ENCODE measurements around the gene CHST8.
"Not testable (repeated sequence)": the region's sequence is repeated elsewhere in the genome, so short reads cannot be mapped to it uniquely, and the experiment has no call there.

Gene CHST8

GRCh38 chr19:33602576-33603204, 19.1 kb upstream of the CHST8 start:
- H3K27me3 ChIP-seq (ENCODE audit: control insufficient read depth in 1 of 2, insufficient read depth in 2 of 2, low read length in 2 of 2): no peaks in the 10 kb centered on the region
- H3K9ac ChIP-seq (ENCODE audit: low read length): no peak overlapping the region
- H3K36me3 ChIP-seq (ENCODE audit: insufficient read depth, low read length): no peaks in the 10 kb centered on the region
- H3K4me3 ChIP-seq (ENCODE audit: low read depth in 1 of 2, low read length in 2 of 2): no peak overlapping the region
- H3K4me1 ChIP-seq (ENCODE audit: insufficient read depth, low read length): no peaks in the 10 kb centered on the region
- peaks cover 18% of the 10 kb centered on the region for H3K9me3 ChIP-seq (ENCODE audit: low read length)
- no peak overlapping the region for H3K27ac ChIP-seq (ENCODE audit: low read depth, low read length)

- H3K4me3 ChIP-seq (ENCODE audit: low read depth in 1 of 2, low read length in 2 of 2): no peak overlapping the region
- H3K9me3 ChIP-seq (ENCODE audit: low read length): peaks cover 18% of the 10 kb centered on the region
Observed at GRCh38 chr19:33603377-33603776, 18.4 kb upstream of the CHST8 start.

GRCh38 chr19:33604651-33605050, 17.1 kb upstream of the CHST8 start:
- Histone ChIP-seq H3K9me3 (ENCODE audit: low read length) (peaks cover 18% of the 10 kb centered on the region), H3K4me1 (ENCODE audit: insufficient read depth, low read length) (no peaks in the 10 kb centered on the region), H3K9ac (ENCODE audit: low read length) (no peak overlapping the region), H3K27ac (ENCODE audit: low read depth, low read length) (no peak overlapping the region), H3K27me3 (ENCODE audit: control insufficient read depth in 1 of 2, insufficient read depth in 2 of 2, low read length in 2 of 2) (no peaks in the 10 kb centered on the region), H3K36me3 (ENCODE audit: insufficient read depth, low read length) (no peaks in the 10 kb centered on the region), H3K4me3 (ENCODE audit: low read depth in 1 of 2, low read length in 2 of 2) (no peak overlapping the region)

More at GRCh38 chr19:33603377-33603776, 18.4 kb upstream of the CHST8 start:
- Histone ChIP-seq H3K9ac (ENCODE audit: low read length) (no peak overlapping the region), H3K27me3 (ENCODE audit: control insufficient read depth in 1 of 2, insufficient read depth in 2 of 2, low read length in 2 of 2) (no peaks in the 10 kb centered on the region), H3K27ac (ENCODE audit: low read depth, low read length) (no peak overlapping the region), H3K4me1 (ENCODE audit: insufficient read depth, low read length) (no peaks in the 10 kb centered on the region), H3K36me3 (ENCODE audit: insufficient read depth, low read length) (no peaks in the 10 kb centered on the region)

DNA sequence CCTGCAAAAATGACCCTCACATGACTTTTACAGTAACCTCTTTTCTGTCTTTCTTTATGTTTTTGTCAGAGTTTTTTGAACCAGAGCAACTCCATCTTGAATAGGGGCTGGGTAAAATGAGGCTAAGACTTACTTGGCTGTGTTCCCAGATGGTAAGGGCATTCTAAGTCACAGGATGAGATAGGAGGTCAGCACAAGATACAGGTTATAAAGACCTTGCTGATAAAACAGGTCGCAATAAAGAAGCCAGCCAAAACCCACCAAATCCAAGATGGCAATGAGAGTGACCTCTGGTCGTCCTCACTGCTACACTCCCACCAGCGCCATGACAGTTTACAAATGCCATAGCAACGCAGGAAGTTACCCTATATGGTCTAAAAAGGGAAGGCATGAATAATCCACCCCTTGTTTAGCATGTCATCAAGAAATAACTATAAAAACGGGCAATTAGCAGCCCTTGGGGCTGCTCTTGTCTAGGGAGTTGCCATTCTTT, 15.9 kb upstream of the CHST8 start:
- H3K4me1 ChIP-seq (ENCODE audit: insufficient read depth, low read length); H3K9ac ChIP-seq (ENCODE audit: low read length): not testable (repeated sequence)
- peaks cover 15% of the 10 kb centered on the region for H3K9me3 ChIP-seq (ENCODE audit: low read length)

GRCh38 chr19:33606556-33606955, 15.2 kb upstream of the CHST8 start:
- no peaks in the 10 kb centered on the region for H3K36me3 ChIP-seq (ENCODE audit: insufficient read depth, low read length)
- H3K9ac ChIP-seq (ENCODE audit: low read length): no peak overlapping the region
- H3K27ac ChIP-seq (ENCODE audit: low read depth, low read length): no peak overlapping the region
- H3K27me3 ChIP-seq (ENCODE audit: control insufficient read depth in 1 of 2, insufficient read depth in 2 of 2, low read length in 2 of 2): no peaks in the 10 kb centered on the region
- H3K9me3 ChIP-seq (ENCODE audit: low read length): peaks cover 8% of the 10 kb centered on the region
- no peaks in the 10 kb centered on the region for H3K4me1 ChIP-seq (ENCODE audit: insufficient read depth, low read length)
- H3K4me3 ChIP-seq (ENCODE audit: low read depth in 1 of 2, low read length in 2 of 2): no peak overlapping the region

More for the DNA sequence above, 15.9 kb upstream of the CHST8 start:
- not testable (repeated sequence) for H3K27ac ChIP-seq (ENCODE audit: low read depth, low read length); H3K27me3 ChIP-seq (ENCODE audit: control insufficient read depth in 1 of 2, insufficient read depth in 2 of 2, low read length in 2 of 2); H3K36me3 ChIP-seq (ENCODE audit: insufficient read depth, low read length); H3K4me3 ChIP-seq (ENCODE audit: low read depth in 1 of 2, low read length in 2 of 2)

DNA sequence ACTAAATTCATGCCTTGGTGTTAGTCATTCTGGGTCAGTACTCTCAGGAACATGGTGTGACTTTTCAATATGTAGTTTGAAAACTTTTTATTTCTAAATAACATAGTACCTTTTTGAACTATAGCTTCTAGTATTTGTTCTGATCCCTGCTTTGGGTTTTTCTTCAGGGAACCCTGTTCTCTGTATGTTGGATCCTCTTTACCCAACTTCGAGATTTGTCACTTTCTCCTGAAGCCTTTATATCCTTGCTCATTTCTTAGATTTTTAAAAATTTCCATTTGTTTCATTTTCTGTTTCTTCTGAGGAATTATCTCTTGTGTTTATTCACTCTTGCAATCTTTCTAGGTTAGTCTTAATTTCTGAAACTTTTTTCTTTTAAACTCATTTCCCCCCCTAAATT, 12.4 kb upstream of the CHST8 start:
- H3K9ac ChIP-seq (ENCODE audit: low read length): no peak overlapping the region
- H3K27me3 ChIP-seq (ENCODE audit: control insufficient read depth in 1 of 2, insufficient read depth in 2 of 2, low read length in 2 of 2): no peaks in the 10 kb centered on the region
- H3K4me3 ChIP-seq (ENCODE audit: low read depth in 1 of 2, low read length in 2 of 2): no peak overlapping the region
- no peaks in the 10 kb centered on the region for H3K9me3 ChIP-seq (ENCODE audit: low read length)
- no peak overlapping the region for H3K27ac ChIP-seq (ENCODE audit: low read depth, low read length)
- H3K4me1 ChIP-seq (ENCODE audit: insufficient read depth, low read length): no peaks in the 10 kb centered on the region
- H3K36me3 ChIP-seq (ENCODE audit: insufficient read depth, low read length): no peaks in the 10 kb centered on the region

DNA sequence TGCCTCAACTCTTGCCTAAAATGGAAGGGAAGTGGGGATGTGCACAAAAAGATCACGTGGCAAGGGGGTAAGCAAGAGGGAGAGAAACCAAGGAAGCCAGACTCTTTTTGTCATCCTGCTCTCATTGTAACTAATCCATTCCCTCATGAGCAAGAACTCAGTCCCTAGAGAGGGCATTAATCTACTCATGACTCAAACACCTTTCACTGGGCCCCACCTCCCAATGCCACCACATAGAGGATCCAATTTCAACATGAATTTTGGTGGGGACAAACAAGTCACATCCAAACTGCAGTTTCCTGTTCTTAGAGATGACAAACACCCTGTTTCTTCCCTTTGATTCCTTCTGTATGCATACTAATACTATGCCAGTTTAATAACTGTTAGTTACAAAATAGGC, 11.2 kb upstream of the CHST8 start:
- Histone ChIP-seq H3K27ac (ENCODE audit: low read depth, low read length) (no peak overlapping the region), H3K36me3 (ENCODE audit: insufficient read depth, low read length) (no peaks in the 10 kb centered on the region), H3K27me3 (ENCODE audit: control insufficient read depth in 1 of 2, insufficient read depth in 2 of 2, low read length in 2 of 2) (no peaks in the 10 kb centered on the region), H3K9me3 (ENCODE audit: low read length) (no peaks in the 10 kb centered on the region), H3K4me3 (ENCODE audit: low read depth in 1 of 2, low read length in 2 of 2) (no peak overlapping the region), H3K4me1 (ENCODE audit: insufficient read depth, low read length) (no peaks in the 10 kb centered on the region), H3K9ac (ENCODE audit: low read length) (no peak overlapping the region)

- Histone ChIP-seq H3K27me3 (ENCODE audit: control insufficient read depth in 1 of 2, insufficient read depth in 2 of 2, low read length in 2 of 2) (no peaks in the 10 kb centered on the region), H3K4me1 (ENCODE audit: insufficient read depth, low read length) (no peaks in the 10 kb centered on the region), H3K9ac (ENCODE audit: low read length) (no peak overlapping the region), H3K36me3 (ENCODE audit: insufficient read depth, low read length) (no peaks in the 10 kb centered on the region), H3K9me3 (ENCODE audit: low read length) (no peaks in the 10 kb centered on the region), H3K4me3 (ENCODE audit: low read depth in 1 of 2, low read length in 2 of 2) (no peak overlapping the region), H3K27ac (ENCODE audit: low read depth, low read length) (no peak overlapping the region)
Observed at GRCh38 chr19:33612928-33613619, 8.7 kb upstream of the CHST8 start.

DNA sequence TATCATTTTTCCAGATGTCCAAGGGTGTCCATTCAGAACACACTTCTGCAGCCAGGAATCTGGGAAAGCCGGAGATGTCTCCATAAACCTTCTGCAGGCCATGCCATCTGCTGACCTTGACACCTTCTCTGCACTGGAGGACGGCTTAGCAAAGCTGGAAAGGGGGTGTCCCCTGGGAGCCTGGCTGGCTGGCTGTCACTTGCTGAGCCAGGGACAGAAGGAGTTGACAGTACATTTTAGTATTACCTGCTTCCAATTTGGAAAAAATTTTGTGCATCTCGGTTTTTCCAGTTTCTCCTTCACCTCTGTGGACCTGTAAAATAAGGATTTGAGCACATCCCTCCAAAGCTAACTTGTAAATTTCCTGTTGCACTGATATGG, 8.1 kb upstream of the CHST8 start:
- H3K4me3 ChIP-seq (ENCODE audit: low read depth in 1 of 2, low read length in 2 of 2): no peak overlapping the region
- H3K9me3 ChIP-seq (ENCODE audit: low read length): no peaks in the 10 kb centered on the region
- H3K36me3 ChIP-seq (ENCODE audit: insufficient read depth, low read length): no peaks in the 10 kb centered on the region
- no peak overlapping the region for H3K27ac ChIP-seq (ENCODE audit: low read depth, low read length)
- H3K27me3 ChIP-seq (ENCODE audit: control insufficient read depth in 1 of 2, insufficient read depth in 2 of 2, low read length in 2 of 2): no peaks in the 10 kb centered on the region
- H3K9ac ChIP-seq (ENCODE audit: low read length): no peak overlapping the region
- H3K4me1 ChIP-seq (ENCODE audit: insufficient read depth, low read length): no peaks in the 10 kb centered on the region

- Histone ChIP-seq H3K36me3 (ENCODE audit: insufficient read depth, low read length) (no peaks in the 10 kb centered on the region), H3K4me3 (ENCODE audit: low read depth in 1 of 2, low read length in 2 of 2) (no peak overlapping the region), H3K4me1 (ENCODE audit: insufficient read depth, low read length) (no peaks in the 10 kb centered on the region), H3K9me3 (ENCODE audit: low read length) (no peaks in the 10 kb centered on the region), H3K27me3 (ENCODE audit: control insufficient read depth in 1 of 2, insufficient read depth in 2 of 2, low read length in 2 of 2) (peaks cover 0 to 9% of the 10 kb centered on the region in 2 donors), H3K27ac (ENCODE audit: low read depth, low read length) (no peak overlapping the region), H3K9ac (ENCODE audit: low read length) (no peak overlapping the region)
Observed at GRCh38 chr19:33616346-33616745, 5.4 kb upstream of the CHST8 start.

- Histone ChIP-seq H3K27ac (ENCODE audit: low read depth, low read length) (no peak overlapping the region), H3K4me3 (ENCODE audit: low read depth in 1 of 2, low read length in 2 of 2) (no peak overlapping the region), H3K36me3 (ENCODE audit: insufficient read depth, low read length) (no peaks in the 10 kb centered on the region), H3K9me3 (ENCODE audit: low read length) (no peaks in the 10 kb centered on the region), H3K4me1 (ENCODE audit: insufficient read depth, low read length) (no peaks in the 10 kb centered on the region), H3K9ac (ENCODE audit: low read length) (no peak overlapping the region), H3K27me3 (ENCODE audit: control insufficient read depth in 1 of 2, insufficient read depth in 2 of 2, low read length in 2 of 2) (peaks cover 0 to 12% of the 10 kb centered on the region in 2 donors)
Observed at GRCh38 chr19:33616857-33617256, 4.9 kb upstream of the CHST8 start.

DNA sequence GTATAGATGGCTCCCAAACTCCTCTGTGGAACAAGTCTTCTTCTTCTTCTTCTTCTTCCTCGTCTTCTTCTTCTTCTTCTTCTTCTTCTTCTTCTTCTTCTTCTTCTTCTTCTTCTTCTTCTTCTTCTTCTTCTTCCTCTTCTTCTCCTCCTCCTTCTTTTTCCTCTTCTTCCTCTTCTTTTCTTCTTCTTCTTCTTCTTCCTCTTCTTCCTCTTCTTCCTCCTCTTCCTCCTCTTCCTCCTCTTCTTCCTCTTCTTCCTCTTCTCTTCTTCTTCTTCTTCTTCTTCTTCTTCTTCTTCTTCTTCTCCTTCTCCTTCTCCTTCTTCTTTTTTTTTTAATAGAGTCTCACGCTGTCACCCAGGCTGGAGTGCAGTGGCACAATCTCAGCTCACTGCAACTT, 3.4 kb upstream of the CHST8 start:
- peaks cover 0 to 27% of the 10 kb centered on the region in 2 donors for H3K27me3 ChIP-seq (ENCODE audit: control insufficient read depth in 1 of 2, insufficient read depth in 2 of 2, low read length in 2 of 2)
- H3K27ac ChIP-seq (ENCODE audit: low read depth, low read length); H3K4me1 ChIP-seq (ENCODE audit: insufficient read depth, low read length); H3K4me3 ChIP-seq (ENCODE audit: low read depth in 1 of 2, low read length in 2 of 2); H3K9ac ChIP-seq (ENCODE audit: low read length); H3K36me3 ChIP-seq (ENCODE audit: insufficient read depth, low read length); H3K9me3 ChIP-seq (ENCODE audit: low read length): not testable (repeated sequence)
